Stomach (tissue), 9 donors: ENCODE measurements around the gene TRABD2B. TPM values are rescaled to one million over a fixed set of nuclear protein-coding genes. Genes with fewer than 3 reads are reported as not detected.
A peak's percentile ranks its signal among the peaks of the same experiment; 100 is the strongest.

ENCODE experiments used
- DNase-seq, 2 donors: peaks; one replicate each; pipeline versions ENCODE4 v3.0.0 to v3.0.0-alpha.2; 2013 to 2019
- H3K27ac ChIP-seq, 5 donors: fragments of 200-600 bp in 4 of 5; sonication (generic) in 4 of 5; one replicate each; pipeline ENCODE4 v1.5.1; 2013 to 2019; ENCODE audit warnings: mild to moderate bottlenecking in 1 of 5, moderate library complexity in 1 of 5
- H3K27me3 ChIP-seq, 3 donors: fragments of 200-600 bp; sonication (generic); one replicate each; pipeline ENCODE4 v1.5.1; 2017 to 2019; ENCODE audit warnings: mixed run types in 1 of 3
- H3K36me3 ChIP-seq, 4 donors: fragments of 200-600 bp; sonication (generic); 1 replicate in 3 of 4; 2 replicates in 1 of 4; pipeline ENCODE4 v1.5.1; 2016 to 2019
- H3K4me1 ChIP-seq, 4 donors: fragments of 200-600 bp; sonication (generic); one replicate each; pipeline ENCODE4 v1.5.1; 2016 to 2019
- H3K4me3 ChIP-seq, 4 donors: fragments of 200-600 bp; sonication (generic) in 3 of 4; one replicate each; pipeline ENCODE4 v1.5.1; 2016 to 2019; ENCODE audit warnings: mild to moderate bottlenecking in 1 of 4
- H3K9me3 ChIP-seq, 4 donors: fragments of 200-600 bp; sonication (generic); one replicate each; pipeline ENCODE4 v1.5.1; 2016 to 2019
- CTCF ChIP-seq, 7 experiments: fragments of 450-650 bp in 4 of 7; fragments of 200-600 bp in 3 of 7; sonication (generic) in 3 of 7; IDR thresholded peaks; one replicate each; pipeline ENCODE4 v1.5.1; 2016 to 2019; ENCODE audit warnings: antibody characterized with exemption in 7 of 7, control low read depth in 2 of 7, mild to moderate bottlenecking in 1 of 7
- EP300 ChIP-seq: sonication (generic); formaldehyde crosslinking; IDR thresholded peaks from one replicate; pipeline ENCODE4 v1.6.1; 2017; ENCODE audit warnings: antibody characterized with exemption
- POLR2A ChIP-seq, 4 donors: fragments of 450-650 bp; IDR thresholded peaks; one replicate each; pipeline ENCODE4 v1.6.1; 2016; ENCODE audit warnings: antibody characterized with exemption in 4 of 4, control low read depth in 2 of 4, mild to moderate bottlenecking in 1 of 4, moderate library complexity in 1 of 4
- POLR2AphosphoS5 ChIP-seq, 3 donors: sonication (generic); formaldehyde crosslinking; IDR thresholded peaks; one replicate each; pipeline ENCODE4 v1.6.1; 2016; ENCODE audit warnings: antibody characterized with exemption in 3 of 3
- WGBS, 5 donors: extraction: QIAGEN DNeasy Blood & Tissue Kit in 3 of 5; methylation state at CpG; one replicate each; pipeline versions ENCODE4 v1.1.5 to v1.1.7; 2013 to 2018; 5-methylcytosine and 5-hydroxymethylcytosine counted together
- intact Hi-C: fragments of 100-400 bp; cut with DNase I; formaldehyde crosslinking; loops from one replicate; pipeline ENCODE4 v1.15.1; 2023; ENCODE audit warnings: low total_unique reads
- polyA plus RNA-seq, 3 donors: library from polyadenylated mRNA; stranded (reverse); fragments of 200-250 nt; gene quantifications; one replicate each; pipeline ENCODE4 v1.2.3, GENCODE V29; 2013
- total RNA-seq, 5 donors: library from RNA; depleted of rRNA; stranded (reverse); fragments of >200 nt; gene quantifications; one replicate each; pipeline versions ENCODE4 v1.1.0 to v1.2.3, GENCODE V29; 2014 to 2016
- donor health status: healthy with polysubstance abuse.
- donor health status: Bipolar disorder and iron deficiency.
- donor health status: healthy.

The TRABD2B gene
- total and polyA plus RNA-seq, 8 donors, result 0.31 to 2.0 (median 0.93) TPM; not detected in 1

- intact Hi-C loops, result no loop called here
- H3K27ac ChIP-seq, result no peak overlapping the region
- H3K36me3 ChIP-seq, result no peaks in the 10 kb centered on the region
- H3K4me3 ChIP-seq, result no peak overlapping the region
- no peaks in the 10 kb centered on the region for H3K9me3 ChIP-seq
- H3K4me1 ChIP-seq, result peaks cover 0 to 9% (median 3%) of the 10 kb centered on the region in 4 donors
- TF ChIP-seq POLR2A (IDR thresholded peaks at IDR 0.05), result no peak
- TF ChIP-seq CTCF (IDR thresholded peaks at IDR 0.05), result no peak
- no peak for TF ChIP-seq EP300
- TF ChIP-seq POLR2AphosphoS5 (IDR thresholded peaks at IDR 0.05), result no peak
- 91 to 96% (median 92%) methylated on average over 2 of the region's 2 CpGs for WGBS, 5 donors
- no peaks in the 10 kb centered on the region for H3K27me3 ChIP-seq
- DNase-seq, result no peak
Measured at GRCh38 chr1:47908258-47908657, 88.9 kb downstream of the TRABD2B start.

GRCh38 chr1:47907177-47907528 lies 90.0 kb downstream of the TRABD2B start:
- H3K4me3 ChIP-seq, result no peak overlapping the region
- WGBS, 5 donors, result 68 to 91% (median 77%) methylated on average over 1 of the region's 1 CpG
- no peaks in the 10 kb centered on the region for H3K27me3 ChIP-seq
- peaks cover 0 to 9% (median 3%) of the 10 kb centered on the region in 4 donors for H3K4me1 ChIP-seq
- no peaks in the 10 kb centered on the region for H3K36me3 ChIP-seq
- H3K9me3 ChIP-seq, result no peaks in the 10 kb centered on the region
- intact Hi-C loops, result no loop called here
- H3K27ac ChIP-seq, result no peak overlapping the region
- no peak for DNase-seq
- TF ChIP-seq EP300 (no peak), POLR2A (IDR thresholded peaks at IDR 0.05) (no peak), CTCF (IDR thresholded peaks at IDR 0.05) (no peak), POLR2AphosphoS5 (IDR thresholded peaks at IDR 0.05) (no peak)

- no peak overlapping the region for H3K27ac ChIP-seq
- intact Hi-C loops, result no loop called here
- TF ChIP-seq POLR2A (IDR thresholded peaks at IDR 0.05), result no peak
- no peak for TF ChIP-seq POLR2AphosphoS5 (IDR thresholded peaks at IDR 0.05)
- TF ChIP-seq CTCF (IDR thresholded peaks at IDR 0.05), result no peak
- TF ChIP-seq EP300, result no peak
- no peaks in the 10 kb centered on the region for H3K36me3 ChIP-seq
- no peaks in the 10 kb centered on the region for H3K9me3 ChIP-seq
- H3K4me3 ChIP-seq, result no peak overlapping the region
- H3K27me3 ChIP-seq, result no peaks in the 10 kb centered on the region
- 82 to 91% (median 88%) methylated on average over 8 to 14 of the region's 14 CpGs for WGBS, 5 donors
- DNase-seq, result no peak
- H3K4me1 ChIP-seq, result peaks cover 0 to 9% (median 3%) of the 10 kb centered on the region in 4 donors
Measured at GRCh38 chr1:47906527-47907176, 90.5 kb downstream of the TRABD2B start.

GRCh38 chr1:47906009-47906432 lies 91.2 kb downstream of the TRABD2B start:
- no peak overlapping the region for H3K4me3 ChIP-seq
- H3K27ac ChIP-seq, result peak overlapping the region in 3 of 5 donors; percentile 18 to 41 (median 25)
- no peaks in the 10 kb centered on the region for H3K36me3 ChIP-seq
- H3K27me3 ChIP-seq, result no peaks in the 10 kb centered on the region
- peak; percentile 44 to 60 for DNase-seq
- 28 to 54% (median 49%) methylated on average over 4 of the region's 4 CpGs for WGBS, 5 donors
- H3K9me3 ChIP-seq, result no peaks in the 10 kb centered on the region
- TF ChIP-seq EP300 (no peak), POLR2AphosphoS5 (IDR thresholded peaks at IDR 0.05) (peak in 2 of 3 donors; percentile 25 to 46)
- peaks cover 0 to 9% (median 3%) of the 10 kb centered on the region in 4 donors for H3K4me1 ChIP-seq
- intact Hi-C loops, result no loop called here

GRCh38 chr1:47903723-47904122 lies 93.5 kb downstream of the TRABD2B start:
- Histone ChIP-seq H3K27me3 (no peaks in the 10 kb centered on the region), H3K36me3 (no peaks in the 10 kb centered on the region), H3K4me3 (no peak overlapping the region), H3K9me3 (no peaks in the 10 kb centered on the region), H3K27ac (no peak overlapping the region), H3K4me1 (peaks cover 0 to 9% (median 3%) of the 10 kb centered on the region in 4 donors)
- DNase-seq, result no peak
- intact Hi-C loops, result no loop called here
- TF ChIP-seq EP300, result no peak
- no peak for TF ChIP-seq POLR2A (IDR thresholded peaks at IDR 0.05)
- TF ChIP-seq CTCF (IDR thresholded peaks at IDR 0.05), result no peak
- no peak for TF ChIP-seq POLR2AphosphoS5 (IDR thresholded peaks at IDR 0.05)
